HG03135 (cell line): ENCODE results near the gene GLI2.

Experiments used
- ATAC-seq: cut with Tn5 transposase; IDR thresholded peaks from one replicate; pipeline ENCODE4 v1.9.1; 2021; ENCODE audit warnings: mild to moderate bottlenecking, moderate library complexity; ENCODE audit not compliant: unreplicated experiment

The GLI2 gene

GRCh38 chr2:120712180-120712681, 23.4 kb upstream of the GLI2 start:
- no peak for ATAC-seq

- ATAC-seq: no peak
Observed at GRCh38 chr2:120715353-120715752, 20.3 kb upstream of the GLI2 start.

- no peak for ATAC-seq
Observed at GRCh38 chr2:120715941-120716340, 19.7 kb upstream of the GLI2 start.

GRCh38 chr2:120716641-120717585, 18.8 kb upstream of the GLI2 start:
- no peak for ATAC-seq

DNA sequence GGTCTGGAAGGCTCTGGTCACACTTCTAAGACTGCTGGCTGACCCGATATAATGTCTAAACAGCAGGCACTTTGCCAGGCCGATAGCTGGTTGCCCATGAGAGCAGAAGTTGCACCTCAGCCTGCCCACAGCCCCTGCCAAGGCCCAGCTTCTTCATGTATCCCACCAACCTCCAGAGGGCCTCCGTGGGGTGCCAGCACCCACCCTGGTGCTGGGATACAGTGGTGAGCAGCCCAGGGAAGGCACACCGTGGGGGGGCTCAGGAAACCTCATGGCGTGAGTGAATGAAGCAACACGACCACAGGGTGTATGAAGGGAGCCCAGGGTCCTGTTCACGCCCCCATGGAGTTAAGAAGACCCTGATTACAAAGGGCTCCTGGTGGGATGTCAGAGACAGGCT, 16.2 kb upstream of the GLI2 start:
- no peak for ATAC-seq

- no peak for ATAC-seq
Observed at GRCh38 chr2:120720231-120720630, 15.4 kb upstream of the GLI2 start.

DNA sequence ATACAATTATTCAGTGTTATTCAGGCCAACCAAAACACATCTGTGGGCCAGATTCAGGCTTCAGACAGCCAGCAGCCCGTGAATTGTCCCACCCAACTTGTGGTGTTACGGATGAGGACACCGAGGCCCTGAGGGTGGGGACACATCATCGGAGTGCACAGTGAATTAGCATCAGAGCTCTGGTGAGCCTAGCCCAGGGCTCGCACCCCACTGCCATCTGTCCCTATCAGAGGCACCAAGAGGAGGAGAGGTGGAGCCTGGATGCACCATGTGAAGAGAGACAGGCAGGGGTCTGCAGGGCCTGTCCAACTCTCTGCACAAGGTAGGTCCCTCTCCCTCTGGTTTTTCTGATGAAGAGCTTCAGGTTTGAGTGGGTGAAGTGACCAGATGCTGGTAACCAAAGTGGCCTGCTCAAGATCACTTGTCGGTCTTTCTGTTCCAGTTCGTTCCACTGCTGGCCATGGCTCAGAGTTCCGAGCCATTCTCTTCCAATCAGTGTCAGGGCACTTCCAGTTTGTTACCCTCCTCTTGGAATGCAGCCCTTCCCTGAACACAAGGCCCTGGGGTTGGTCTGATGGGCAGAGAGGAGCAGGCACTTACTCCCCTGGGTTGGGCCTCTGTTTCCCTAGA, 14.8 kb upstream of the GLI2 start:
- no peak for ATAC-seq

DNA sequence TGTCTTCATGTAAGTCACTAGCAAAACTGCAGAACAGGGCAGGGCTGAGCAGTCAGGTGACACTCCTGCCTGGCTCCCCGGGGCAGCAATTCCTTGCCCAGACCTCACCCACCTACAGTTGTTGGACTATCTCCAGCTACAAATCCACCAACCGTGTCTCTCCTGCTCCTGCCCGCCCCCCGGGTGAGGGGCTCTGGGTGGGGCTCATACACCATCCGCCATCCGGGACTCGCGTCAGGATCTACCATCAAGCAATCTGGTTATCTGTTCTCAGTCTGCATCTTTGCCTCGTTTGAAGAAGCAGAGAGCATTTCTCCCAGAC, 13.5 kb upstream of the GLI2 start:
- no peak for ATAC-seq

- no peak for ATAC-seq
Observed at GRCh38 chr2:120722568-120723421, 12.9 kb upstream of the GLI2 start.

GRCh38 chr2:120726245-120726644, 9.4 kb upstream of the GLI2 start:
- no peak for ATAC-seq

DNA sequence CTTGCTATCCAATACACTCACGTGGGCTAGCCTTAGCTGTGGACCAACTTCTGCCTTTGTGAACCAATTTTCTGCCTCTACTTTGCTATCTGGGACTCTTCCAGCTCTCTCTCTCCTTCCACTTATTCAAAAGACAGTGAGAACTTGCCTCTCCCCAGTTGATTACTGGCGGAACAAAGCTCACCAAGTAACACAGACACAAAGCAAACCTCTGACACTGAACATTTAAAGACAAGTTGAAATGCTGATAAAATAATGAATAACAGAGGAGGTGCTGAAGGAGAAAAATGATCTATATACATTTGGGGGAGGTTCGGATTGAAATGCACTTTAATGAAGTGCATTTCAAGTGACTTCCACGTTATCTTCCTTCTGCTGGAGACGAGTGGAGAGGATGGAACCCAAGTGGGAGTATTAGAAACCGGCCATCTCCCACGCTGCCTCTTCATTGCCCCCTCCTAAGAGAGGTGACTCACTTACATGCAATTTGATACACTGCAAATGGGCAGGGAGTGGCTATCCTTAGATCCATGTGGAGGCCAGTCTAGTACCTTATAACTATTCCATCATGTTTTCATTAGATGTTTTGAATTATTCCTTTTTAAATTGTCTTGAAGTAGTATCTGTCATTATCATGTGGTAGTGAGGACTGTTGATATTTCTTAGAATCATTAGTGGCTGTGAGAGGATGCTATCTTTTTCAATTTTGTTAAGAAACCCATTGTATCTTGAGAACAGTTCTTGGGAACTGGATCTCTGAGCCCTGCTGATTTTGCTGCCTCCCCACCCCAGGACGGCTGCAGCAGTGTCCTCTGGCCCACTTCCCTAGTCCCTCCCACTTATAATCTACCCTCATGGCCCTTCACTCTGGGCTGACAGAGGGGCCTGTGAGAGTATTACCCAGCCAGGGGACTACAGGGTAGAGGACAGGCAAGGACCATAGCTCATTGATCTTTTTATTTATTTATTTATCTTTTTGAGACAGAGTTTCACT, 6.0 kb upstream of the GLI2 start:
- ATAC-seq: no peak

DNA sequence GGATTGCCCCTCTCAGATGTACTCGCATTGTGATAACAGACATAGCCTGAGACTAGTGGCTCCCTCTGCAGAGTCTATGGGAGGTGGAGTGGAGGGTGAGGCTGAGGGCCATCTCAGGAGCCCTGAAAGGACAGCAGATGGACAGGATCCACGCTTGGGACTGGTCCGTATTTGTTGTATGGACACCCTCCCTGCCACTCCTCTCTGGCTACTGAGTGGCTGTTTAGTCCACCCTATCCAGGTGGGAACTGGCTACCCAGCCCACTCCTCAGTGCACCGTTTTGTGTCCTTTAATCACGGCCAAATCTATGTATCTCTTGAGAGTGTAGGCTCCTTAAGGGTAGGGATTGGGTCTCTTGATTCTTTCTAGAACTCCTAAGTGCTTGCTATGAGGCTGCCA, 4.5 kb upstream of the GLI2 start:
- no peak for ATAC-seq

DNA sequence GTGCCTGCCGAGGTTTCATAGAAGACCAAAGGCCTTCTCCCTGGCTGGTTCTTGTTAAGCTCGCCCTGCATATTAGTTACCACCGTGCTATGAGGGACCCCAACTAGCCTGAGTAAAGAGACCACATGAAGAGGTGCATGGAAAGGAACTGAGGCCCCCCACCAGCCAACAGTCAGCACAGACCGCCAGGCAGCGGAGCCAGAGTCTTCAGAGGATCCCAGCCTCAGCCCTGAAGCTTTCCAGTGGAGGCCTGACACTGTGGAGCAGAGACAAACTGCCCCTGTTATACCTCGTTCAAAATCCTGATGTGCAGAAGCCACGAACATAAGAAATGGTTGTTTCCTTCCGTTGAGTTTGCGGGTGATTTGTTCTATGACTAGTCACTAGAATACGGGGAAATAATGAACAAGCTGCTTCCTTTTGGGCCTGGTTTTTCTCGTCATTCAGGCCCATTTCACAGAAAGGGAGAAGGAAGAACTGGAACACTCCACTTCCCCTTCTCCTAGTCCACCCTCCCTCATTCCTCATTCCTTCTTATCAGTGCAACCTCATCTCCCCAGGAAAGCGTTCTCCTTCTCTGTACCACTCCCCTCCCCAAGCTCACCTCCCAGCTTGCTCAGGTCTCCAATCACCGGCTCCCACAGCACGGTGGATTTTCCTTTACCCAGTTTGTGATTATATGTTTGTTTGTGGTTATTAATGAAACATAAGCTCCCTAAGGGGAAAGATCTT, 3.0 kb upstream of the GLI2 start:
- ATAC-seq: no peak

GRCh38 chr2:120733238-120733932, 2.3 kb upstream of the GLI2 start:
- ATAC-seq: no peak

DNA sequence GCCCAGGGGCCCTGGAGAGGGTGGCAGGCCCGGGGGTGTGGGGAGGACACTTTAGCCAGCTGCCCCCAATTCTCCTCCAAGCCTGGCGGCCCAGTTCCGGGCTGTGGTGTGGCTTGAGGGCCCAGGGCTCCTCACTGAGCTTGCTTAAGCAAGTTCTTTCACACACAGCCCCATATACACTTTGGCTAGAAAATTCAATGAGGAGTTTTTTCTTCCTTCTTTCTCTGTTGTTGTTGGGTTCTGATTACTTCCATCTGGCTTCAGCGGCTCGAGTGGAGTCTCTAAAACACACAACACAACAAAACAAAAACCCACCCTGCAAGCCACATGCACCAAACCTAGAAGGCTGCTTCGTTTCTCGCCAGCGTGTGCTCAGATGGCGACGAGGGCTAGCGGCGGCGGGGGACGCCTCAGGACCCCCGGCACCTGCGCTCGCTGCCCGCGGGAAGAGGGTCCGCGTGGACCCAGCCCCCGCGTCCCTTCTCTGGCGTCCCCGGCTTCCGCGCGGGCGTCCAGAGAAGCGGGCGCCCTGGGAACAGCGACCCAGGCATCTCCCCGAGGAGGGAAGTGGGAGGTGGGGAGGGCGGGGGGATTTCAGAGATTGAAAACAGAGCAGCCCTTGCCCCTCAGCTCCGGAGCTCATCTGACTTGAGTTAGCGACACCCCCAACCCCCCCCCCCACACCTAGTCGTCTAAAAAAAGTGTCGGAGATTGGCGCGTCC, 577 bp upstream of the GLI2 start:
- ATAC-seq: no peak

DNA sequence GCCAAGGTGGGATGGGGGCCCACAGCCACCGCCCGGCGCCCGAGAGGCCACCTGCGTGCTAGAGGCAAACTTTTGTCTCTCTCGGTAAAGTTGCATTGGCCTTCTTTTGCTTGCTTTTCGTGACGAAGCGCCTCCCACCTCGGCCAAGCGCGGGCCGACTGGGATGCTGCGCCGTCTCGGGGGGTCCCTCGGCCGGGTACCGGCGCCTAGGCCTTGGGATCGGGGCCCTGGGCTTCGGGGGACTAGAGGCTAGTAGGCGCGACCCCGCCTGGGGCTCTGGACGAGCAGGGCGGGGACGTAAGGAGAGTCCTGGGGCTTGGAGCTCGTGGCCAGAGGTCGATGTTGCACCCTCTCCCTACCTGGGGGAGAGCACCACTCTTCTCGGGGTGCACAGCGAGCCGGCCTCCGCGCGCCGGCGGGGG, 545 bp downstream of the GLI2 start:
- ATAC-seq: no peak

DNA sequence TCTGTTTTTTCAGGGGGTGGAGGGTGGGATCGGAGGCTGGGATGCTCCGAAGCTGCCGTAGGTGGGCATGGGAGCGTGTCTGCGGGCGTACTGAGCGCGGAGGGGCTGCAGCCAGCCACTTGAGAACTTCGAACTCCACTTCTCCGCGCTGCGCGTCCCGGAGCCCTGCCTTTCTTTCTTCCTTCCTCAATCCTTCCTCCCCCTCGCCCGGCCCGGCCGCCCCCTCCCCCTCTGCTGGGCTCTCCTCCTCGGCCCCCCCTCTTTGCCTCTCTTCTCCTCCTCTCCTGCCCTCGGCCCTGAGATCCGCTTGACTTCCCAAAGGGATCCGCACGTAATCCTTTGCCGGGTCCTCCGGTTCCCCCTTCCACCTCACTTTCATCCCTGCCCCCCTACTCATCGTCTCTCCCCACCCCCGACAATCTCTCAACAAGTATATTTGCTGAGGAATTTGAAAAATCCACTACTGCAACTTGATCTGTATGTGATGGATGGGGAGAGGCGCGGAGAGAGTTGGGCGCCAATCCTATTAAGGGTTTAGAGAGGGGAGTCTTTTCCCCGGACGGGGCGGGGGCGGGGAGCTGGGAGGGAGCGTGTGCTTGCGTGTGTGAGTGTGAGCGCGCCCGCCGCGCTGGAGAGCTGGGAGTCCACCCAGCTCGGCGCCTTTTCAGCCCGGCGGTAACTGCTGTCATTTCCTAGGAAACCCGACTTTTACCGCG, 1.1 kb downstream of the GLI2 start:
- ATAC-seq: no peak
